CD4-positive, alpha-beta T cell (primary cell): Measurements from ENCODE around the gene ATP12A. TPM values are rescaled to one million over a fixed set of nuclear protein-coding genes. Genes with fewer than 3 reads are reported as not detected.

Source experiments
- ATAC-seq: fragments of 200-7000 bp; cut with Tn5 transposase; one replicate; pipeline ENCODE4 v1.10.0; 2022; ENCODE audit warnings: mild to moderate bottlenecking; ENCODE audit not compliant: poor library complexity
- CTCF ChIA-PET: fragments of 350-600 bp; sonication (Branson Sonifier 250); formaldehyde crosslinking; loops from one replicate; lab custom pipeline; 2021; ENCODE audit warnings: antibody characterized with exemption, inconsistent platforms; lab: Charles Lee
- POLR2A ChIA-PET: fragments of 350-600 bp; sonication (Branson Sonifier 250); formaldehyde crosslinking; loops from one replicate; lab custom pipeline; 2021; ENCODE audit warnings: antibody characterized with exemption, inconsistent platforms; lab: Charles Lee
- DNase-seq, 14 experiments: peaks; one replicate each; pipeline ENCODE4 v3.0.0-alpha.2; 2013 to 2020; ENCODE audit warnings: mixed read lengths in 2 of 14
- H3K27ac ChIP-seq, 2 donors: one replicate each; pipeline versions ENCODE4 v1.5.1 to v1.7.0; 2013; ENCODE audit warnings: low read length in 2 of 2, low read depth in 1 of 2, mild to moderate bottlenecking in 1 of 2
- H3K27me3 ChIP-seq, 2 experiments: 1 replicate in 1 of 2; 2 replicates in 1 of 2; pipeline versions ENCODE4 v1.6.1 to v1.7.0; 2013; ENCODE audit warnings: low read length in 2 of 2, control low read depth in 1 of 2, mild to moderate bottlenecking in 1 of 2, moderate library complexity in 1 of 2; ENCODE audit not compliant: insufficient read depth in 2 of 2, control insufficient read depth in 1 of 2
- H3K36me3 ChIP-seq: one replicate; pipeline ENCODE4 v1.6.1; 2013; ENCODE audit warnings: low read length, control low read depth; ENCODE audit not compliant: insufficient read depth
- H3K4me1 ChIP-seq: one replicate; pipeline ENCODE4 v1.6.1; 2013; ENCODE audit warnings: low read length, control low read depth; ENCODE audit not compliant: insufficient read depth
- H3K4me3 ChIP-seq: one replicate; pipeline ENCODE4 v1.5.1; 2013; ENCODE audit warnings: mild to moderate bottlenecking, low read length, moderate library complexity
- H3K9me3 ChIP-seq, 2 experiments: 1 replicate in 1 of 2; 2 replicates in 1 of 2; pipeline versions ENCODE4 v1.6.1 to v1.7.0; 2013; ENCODE audit warnings: low read length in 2 of 2, mild to moderate bottlenecking in 2 of 2, control low read depth in 1 of 2, moderate library complexity in 1 of 2; ENCODE audit not compliant: control insufficient read depth in 1 of 2, insufficient read depth in 1 of 2
- H3K27ac Mint-ChIP-seq: one replicate; pipeline ENCODE4 v1.8.0; 2020; ENCODE audit warnings: mixed read lengths
- H3K27me3 Mint-ChIP-seq: one replicate; pipeline ENCODE4 v1.8.0; 2021; ENCODE audit warnings: mixed read lengths
- H3K36me3 Mint-ChIP-seq: one replicate; pipeline ENCODE4 v1.8.0; 2021; ENCODE audit warnings: low read depth, mixed read lengths
- H3K4me1 Mint-ChIP-seq: one replicate; pipeline ENCODE4 v1.8.0; 2021; ENCODE audit warnings: low read depth, mixed read lengths
- H3K4me3 Mint-ChIP-seq: one replicate; pipeline ENCODE4 v1.8.0; 2020; ENCODE audit warnings: mild to moderate bottlenecking, mixed read lengths
- H3K9me3 Mint-ChIP-seq: one replicate; pipeline ENCODE4 v1.8.0; 2020; ENCODE audit warnings: mixed read lengths
- CTCF ChIP-seq: fragments of 200-600 bp; IDR thresholded peaks from one replicate; pipeline ENCODE4 v1.8.0; 2022; ENCODE audit warnings: antibody characterized with exemption, mild to moderate bottlenecking
- intact Hi-C, 2 experiments: fragments of 100-400 bp; cut with DNase I in 1 of 2; cut with micrococcal nuclease in 1 of 2; formaldehyde crosslinking; loops; one replicate each; pipeline versions ENCODE4 v1.15.1 to v1.9.0; 2023 to 2025; cut with DNase I, micrococcal nuclease
- total RNA-seq, 174 experiments: library from RNA in 2 of 174; stranded (reverse) in 2 of 174; gene quantifications; one replicate each; pipeline ENCODE4 v1.2.3 and lab custom pipeline; 2021 to 2026

The ATP12A gene
- total RNA-seq, 2 experiments from 2014 or later: 0.05 to 0.06 TPM

GRCh38 chr13:24661713-24662112, 18.5 kb upstream of the ATP12A start:
- Mint-ChIP-seq H3K4me1 (no peaks in the 10 kb centered on the region), H3K27ac (no peak overlapping the region), H3K36me3 (no peaks in the 10 kb centered on the region), H3K4me3 (no peak overlapping the region), H3K9me3 (no peaks in the 10 kb centered on the region), H3K27me3 (peaks cover 20% of the 10 kb centered on the region)
- no peak for TF ChIP-seq CTCF
- Histone ChIP-seq H3K4me1 (no peaks in the 10 kb centered on the region), H3K27ac (no peak overlapping the region), H3K9me3 (no peaks in the 10 kb centered on the region), H3K4me3 (no peak overlapping the region), H3K27me3 (no peaks in the 10 kb centered on the region), H3K36me3 (no peaks in the 10 kb centered on the region)
- intact Hi-C loops: no loop called here
- DNase-seq: no peak
- ChIA-PET CTCF (no interaction called here), POLR2A (interaction anchor here (0.7 kb wide), 1 partner anchor 36 kb away, joined by 3 read pairs; no protein-coding TSS in a partner anchor)
- ATAC-seq: no peak

DNA sequence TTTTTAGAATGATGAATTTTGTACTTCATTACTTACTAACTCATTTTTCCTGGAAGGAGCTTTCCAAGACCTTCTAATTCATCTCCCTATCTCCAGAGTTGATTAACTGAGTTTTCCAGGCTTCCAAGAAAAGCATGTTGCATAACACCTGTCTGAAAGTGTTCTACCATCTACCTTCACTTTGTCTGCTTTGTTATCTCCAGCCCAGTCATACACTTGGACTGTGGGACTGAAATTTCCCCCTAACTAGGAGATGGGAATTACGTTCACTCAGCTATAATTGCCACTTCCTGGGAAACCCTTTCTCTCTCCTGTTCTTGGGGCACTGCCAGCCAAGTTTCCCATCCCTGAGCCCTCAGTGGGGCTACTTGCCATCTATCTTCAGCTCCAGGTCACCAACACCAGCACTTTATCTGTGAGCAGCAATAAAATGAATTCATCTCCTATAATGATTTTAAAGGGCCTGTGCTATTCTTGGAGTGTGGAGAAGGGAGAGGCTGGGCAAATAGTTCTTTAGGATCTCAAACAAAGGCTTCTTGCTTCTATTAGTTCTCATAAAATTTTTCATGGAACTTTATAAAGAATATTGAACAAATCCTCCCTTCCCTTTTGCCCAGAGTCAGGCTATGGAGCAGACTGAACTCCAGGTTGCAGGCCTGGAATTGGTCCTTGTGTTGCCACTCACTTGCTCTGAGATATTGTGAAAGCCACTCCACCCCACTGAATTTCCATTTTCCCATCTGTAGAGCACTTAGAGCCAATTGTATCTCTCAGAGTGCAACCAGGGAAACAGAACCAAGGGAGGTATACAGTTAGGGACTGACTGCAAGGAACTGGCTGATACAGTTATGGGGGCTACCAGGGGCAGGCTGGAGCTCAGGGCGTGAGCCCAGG, 17.8 kb upstream of the ATP12A start:
- H3K27ac Mint-ChIP-seq: no peak overlapping the region
- TF ChIP-seq CTCF: no peak
- peaks cover 20% of the 10 kb centered on the region for H3K27me3 Mint-ChIP-seq
- no peaks in the 10 kb centered on the region for H3K9me3 Mint-ChIP-seq
- intact Hi-C loops: no loop called here
- no peak for DNase-seq
- Histone ChIP-seq H3K27ac (no peak overlapping the region), H3K4me1 (no peaks in the 10 kb centered on the region), H3K27me3 (no peaks in the 10 kb centered on the region), H3K36me3 (no peaks in the 10 kb centered on the region), H3K4me3 (no peak overlapping the region), H3K9me3 (no peaks in the 10 kb centered on the region)
- POLR2A ChIA-PET: interaction anchor here (0.7 kb wide), 1 partner anchor 36 kb away, joined by 3 read pairs; no protein-coding TSS in a partner anchor
- no peak for ATAC-seq
- no peaks in the 10 kb centered on the region for H3K4me1 Mint-ChIP-seq
- H3K36me3 Mint-ChIP-seq: no peaks in the 10 kb centered on the region
- no peak overlapping the region for H3K4me3 Mint-ChIP-seq
- CTCF ChIA-PET: no interaction called here

DNA sequence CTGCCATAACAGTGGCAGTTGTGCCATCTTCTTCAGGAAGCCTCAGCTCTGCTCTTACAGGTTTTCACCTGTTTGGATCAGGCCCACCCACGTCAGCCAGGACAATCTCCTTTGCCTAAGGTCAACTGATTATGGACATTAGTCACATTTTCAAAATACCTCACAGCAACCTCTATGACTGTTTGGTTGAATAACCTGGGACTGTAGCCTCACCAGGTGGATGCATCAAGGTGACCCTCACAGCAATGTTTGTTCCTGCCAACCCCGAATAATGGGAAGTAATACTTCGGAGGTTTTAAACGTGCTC, 17.2 kb upstream of the ATP12A start:
- Histone ChIP-seq H3K36me3 (no peaks in the 10 kb centered on the region), H3K27ac (no peak overlapping the region), H3K9me3 (no peaks in the 10 kb centered on the region), H3K4me3 (no peak overlapping the region), H3K4me1 (no peaks in the 10 kb centered on the region), H3K27me3 (no peaks in the 10 kb centered on the region)
- no peak overlapping the region for H3K27ac Mint-ChIP-seq
- no peak overlapping the region for H3K4me3 Mint-ChIP-seq
- no peak for ATAC-seq
- no peaks in the 10 kb centered on the region for H3K9me3 Mint-ChIP-seq
- no peak for DNase-seq
- no peak for TF ChIP-seq CTCF
- intact Hi-C loops: no loop called here
- H3K27me3 Mint-ChIP-seq: peaks cover 16% of the 10 kb centered on the region
- no peaks in the 10 kb centered on the region for H3K4me1 Mint-ChIP-seq
- no peaks in the 10 kb centered on the region for H3K36me3 Mint-ChIP-seq
- ChIA-PET CTCF (no interaction called here), POLR2A (no interaction called here)
